Activated gamma-delta T cell treated with Interleukin-2 at 50 U/mL for 16 hours (primary cell): Measurements from ENCODE around the gene PIAS1.

Source experiments
- DNase-seq: peaks from one replicate; pipeline ENCODE4 v3.0.0-alpha.2; 2020

The PIAS1 gene

GRCh38 chr15:68073576-68074288, 19.6 kb downstream of the PIAS1 start:
- DNase-seq = no peak

DNA sequence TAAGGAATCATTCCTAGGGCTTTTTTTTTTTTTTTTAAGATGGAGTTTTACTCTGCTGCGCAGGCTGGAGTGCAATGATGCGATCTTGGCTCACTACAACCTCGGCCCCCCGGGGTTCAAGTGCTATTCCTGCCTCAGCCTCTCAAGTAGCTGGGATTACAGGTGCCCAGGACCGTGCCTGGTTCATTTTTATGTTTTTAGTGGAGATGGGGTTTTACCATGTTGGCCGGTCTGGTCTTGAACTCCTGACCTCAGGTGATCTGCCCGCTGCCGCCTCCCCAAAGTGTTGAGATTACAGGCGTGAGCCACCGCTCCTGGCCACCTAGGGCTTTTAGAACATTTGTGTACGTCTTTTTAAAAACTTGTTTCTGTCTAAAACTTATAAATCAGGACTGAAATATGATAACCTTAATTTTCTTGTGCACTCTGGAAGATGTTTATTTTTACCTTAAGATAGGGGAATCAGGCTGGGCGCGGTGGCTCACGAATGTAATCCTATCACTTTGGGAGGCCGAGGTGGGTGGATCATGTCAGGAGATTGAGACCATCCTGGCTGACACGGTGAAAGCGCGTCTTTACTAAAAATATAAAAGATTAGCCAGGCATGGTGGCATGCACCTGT, 21.8 kb downstream of the PIAS1 start:
- DNase-seq = no peak

DNA sequence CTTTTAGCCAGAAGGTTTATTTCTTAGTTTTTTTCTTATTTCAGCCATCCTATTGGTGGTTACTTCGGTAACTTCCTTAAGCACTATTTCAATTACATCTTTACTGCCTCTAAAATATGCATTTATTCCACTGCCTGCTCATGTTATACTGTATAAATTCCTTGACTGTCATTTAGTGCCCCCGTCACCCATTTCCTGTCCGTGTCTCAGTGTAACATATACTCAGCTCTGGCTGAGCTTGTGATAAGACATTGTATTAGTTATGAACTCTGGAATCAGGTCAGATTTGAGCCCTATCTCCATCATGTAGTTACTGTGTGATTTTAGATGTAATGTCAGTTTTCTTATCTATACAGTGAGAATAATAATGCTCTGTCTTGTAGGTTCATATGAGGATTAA, 24.2 kb downstream of the PIAS1 start:
- DNase-seq = no peak

DNA sequence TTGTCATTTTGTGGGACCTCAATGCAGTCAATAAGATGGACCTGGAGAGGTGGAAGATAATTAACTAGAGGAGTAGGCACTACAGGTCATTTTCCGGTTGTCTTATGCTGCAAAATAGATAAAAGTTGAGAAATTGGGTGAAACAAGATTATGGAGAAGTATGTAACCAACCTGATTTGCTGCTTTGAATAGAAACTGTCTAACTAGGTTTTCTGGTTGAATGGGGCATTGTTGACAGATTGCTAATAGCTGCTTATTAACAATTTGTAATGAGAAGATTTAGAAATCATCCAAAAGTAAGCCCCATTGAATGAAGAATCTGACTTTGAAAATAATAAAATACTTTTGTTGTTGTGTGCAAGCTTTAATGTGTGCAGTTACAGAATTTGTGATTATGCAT, 26.2 kb downstream of the PIAS1 start:
- no peak for DNase-seq

DNA sequence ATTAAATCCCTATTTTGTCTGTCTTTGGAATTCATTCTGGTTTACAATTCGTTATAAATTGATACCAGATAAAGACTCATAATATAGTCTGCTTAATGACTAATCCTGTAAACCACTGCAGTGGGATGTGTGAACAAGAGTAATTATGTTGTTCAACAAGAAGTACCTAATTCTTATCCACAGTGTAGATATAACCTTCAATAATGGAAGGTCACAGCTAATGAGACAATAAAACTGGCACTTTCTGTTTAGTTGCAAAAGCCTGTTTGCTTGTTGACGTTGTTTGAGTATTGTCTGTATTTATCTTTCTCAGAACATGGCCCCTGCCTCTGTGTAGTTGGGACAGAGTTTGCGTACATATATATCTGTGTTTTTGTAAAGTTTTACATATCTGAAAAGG, 26.7 kb downstream of the PIAS1 start:
- no peak for DNase-seq

GRCh38 chr15:68081869-68082505, 27.9 kb downstream of the PIAS1 start:
- DNase-seq = no peak

- DNase-seq = no peak
Observed at GRCh38 chr15:68082735-68083134, 28.6 kb downstream of the PIAS1 start.

- no peak for DNase-seq
Observed at GRCh38 chr15:68083463-68083862, 29.3 kb downstream of the PIAS1 start.

- no peak for DNase-seq
Observed at GRCh38 chr15:68085052-68085451, 30.9 kb downstream of the PIAS1 start.

- DNase-seq = no peak
Observed at GRCh38 chr15:68091743-68092142, 37.6 kb downstream of the PIAS1 start.

DNA sequence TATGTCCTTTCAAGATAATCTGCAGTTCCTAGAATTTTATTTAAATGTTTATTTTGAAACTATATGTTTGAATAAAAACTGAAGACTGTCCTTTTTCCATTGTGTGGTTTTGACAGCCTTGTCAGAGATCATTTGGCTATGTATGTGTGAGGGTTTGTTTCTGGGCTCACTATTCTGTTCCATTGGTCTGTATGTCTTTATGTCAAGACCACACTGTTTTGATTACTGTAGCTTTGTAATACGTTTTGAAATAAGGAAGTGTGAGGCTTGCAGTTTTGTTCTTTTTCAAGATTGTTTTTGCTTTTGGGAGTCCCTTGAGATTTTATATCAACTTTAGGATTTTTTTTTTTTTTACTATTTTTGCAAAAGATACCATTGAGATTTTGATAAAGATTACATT, 42.0 kb downstream of the PIAS1 start:
- DNase-seq = no peak

DNA sequence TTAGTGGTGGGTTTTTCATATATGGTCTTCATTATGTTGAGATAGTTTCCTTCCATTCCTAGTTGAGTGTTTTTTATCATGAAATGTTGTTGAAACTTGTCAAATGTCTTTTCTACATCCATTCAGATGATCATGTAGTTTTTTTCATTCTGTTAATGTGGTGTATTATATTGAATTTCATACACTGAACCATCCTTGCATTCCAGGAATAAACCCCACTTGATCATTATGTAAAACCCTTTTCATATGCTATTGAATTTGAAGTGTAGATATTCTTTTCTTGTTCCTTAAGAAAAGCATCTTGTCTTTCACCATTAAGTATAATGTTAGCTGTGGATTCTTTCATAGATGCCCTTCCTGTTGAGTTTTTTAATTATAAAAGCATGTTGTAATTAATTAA, 42.9 kb downstream of the PIAS1 start:
- no peak for DNase-seq

DNA sequence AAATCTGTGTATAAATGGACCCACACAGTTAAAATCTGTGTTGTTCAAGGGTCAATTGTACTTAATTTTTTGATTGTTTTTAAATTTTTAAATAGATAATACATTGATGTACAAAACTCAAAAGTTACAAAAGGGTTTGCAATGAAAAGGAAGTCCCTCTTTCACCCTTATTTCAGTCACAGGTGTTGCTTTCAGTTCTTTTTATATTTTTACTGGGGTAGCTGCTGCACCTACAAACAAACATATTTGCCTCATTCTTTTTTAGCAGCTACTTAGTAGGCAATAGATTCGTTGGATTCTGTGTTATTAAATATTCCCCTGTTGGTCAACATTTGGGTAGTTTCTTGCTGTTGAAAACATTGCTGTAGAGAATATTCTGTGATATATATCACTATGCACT, 44.4 kb downstream of the PIAS1 start:
- DNase-seq = no peak

- no peak for DNase-seq
Observed at GRCh38 chr15:68100194-68100593, 46.1 kb downstream of the PIAS1 start.

- no peak for DNase-seq
Observed at GRCh38 chr15:68103603-68104002, 49.5 kb downstream of the PIAS1 start.

- DNase-seq = no peak
Observed at GRCh38 chr15:68106656-68107055, 52.5 kb downstream of the PIAS1 start.

DNA sequence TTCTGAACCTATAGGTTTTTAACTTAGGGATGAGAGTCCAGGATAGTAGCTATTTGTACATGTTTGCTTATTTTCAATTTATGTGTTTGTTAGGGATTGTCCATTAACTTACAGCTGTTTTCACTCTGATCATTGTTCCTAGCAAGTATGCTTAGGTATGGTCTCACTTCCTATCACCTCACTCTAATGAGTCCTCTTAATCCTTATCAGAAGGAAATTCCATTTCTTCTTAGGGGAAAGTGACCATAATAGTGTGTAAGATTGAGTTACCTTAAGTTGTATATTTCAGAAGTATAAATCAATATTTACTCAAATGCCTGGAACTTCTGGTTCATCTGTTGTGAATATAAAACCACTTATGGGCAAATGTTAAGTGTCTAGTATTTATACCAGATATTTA, 53.0 kb downstream of the PIAS1 start:
- no peak for DNase-seq

DNA sequence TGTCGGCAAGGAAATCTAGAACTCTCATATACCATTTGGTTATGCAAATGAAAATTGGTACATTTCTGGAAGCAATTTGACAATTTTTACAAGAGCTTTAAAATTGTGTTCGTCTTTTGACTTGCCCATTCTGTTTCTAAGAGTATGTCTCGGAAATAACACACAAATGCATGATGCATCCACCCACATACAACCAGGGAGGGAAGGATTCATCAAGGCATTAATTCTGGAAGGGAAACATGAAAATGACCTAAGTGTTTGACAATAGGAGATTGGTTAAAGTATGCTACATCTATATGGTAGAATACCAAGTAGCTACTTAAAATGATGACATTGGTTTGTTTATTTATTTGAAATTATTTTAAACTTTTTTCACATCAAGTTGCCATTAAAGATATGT, 58.6 kb downstream of the PIAS1 start:
- DNase-seq = no peak

DNA sequence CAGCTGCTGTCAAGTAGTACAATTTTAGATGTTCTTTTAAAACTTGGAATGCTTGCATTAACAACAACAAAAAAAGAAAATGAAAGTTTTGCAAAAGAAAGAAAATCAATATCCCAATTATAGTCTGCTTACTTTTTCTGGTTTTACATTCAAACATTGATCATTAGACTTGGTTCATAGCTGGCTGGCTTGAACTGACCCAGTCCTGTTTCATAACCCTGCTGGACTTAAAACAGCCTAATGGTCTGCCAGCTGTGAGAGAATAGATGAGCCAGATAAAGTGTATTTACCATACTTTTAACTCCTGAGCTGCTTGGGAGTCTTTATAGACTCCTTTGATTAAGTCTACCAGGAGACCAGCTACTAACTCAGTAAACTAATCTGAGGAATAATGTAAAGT, 59.2 kb downstream of the PIAS1 start:
- DNase-seq = no peak

GRCh38 chr15:68113751-68114150, 59.6 kb downstream of the PIAS1 start:
- no peak for DNase-seq

DNA sequence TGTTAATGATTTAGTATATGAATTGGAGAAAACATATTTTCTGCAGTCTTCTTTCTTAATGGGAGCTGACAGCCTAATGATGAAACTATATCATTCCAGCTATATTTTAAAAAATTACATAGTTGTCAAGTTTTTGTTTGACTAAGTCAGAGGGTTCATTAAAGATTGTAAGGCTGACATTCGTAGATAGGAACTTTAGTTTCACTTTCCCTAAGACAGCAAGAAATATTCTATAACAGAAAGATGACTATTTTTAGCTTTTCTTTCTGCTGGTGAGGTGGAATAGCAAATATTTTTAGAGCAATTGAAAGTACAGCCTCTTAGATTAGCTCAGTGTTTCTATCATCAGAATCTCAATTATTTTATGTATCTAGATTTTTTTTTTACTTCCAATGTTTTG, 60.2 kb downstream of the PIAS1 start:
- no peak for DNase-seq

- no peak for DNase-seq
Observed at GRCh38 chr15:68114840-68115239, 60.7 kb downstream of the PIAS1 start.

- DNase-seq = no peak
Observed at GRCh38 chr15:68124700-68125099, 70.6 kb downstream of the PIAS1 start.

DNA sequence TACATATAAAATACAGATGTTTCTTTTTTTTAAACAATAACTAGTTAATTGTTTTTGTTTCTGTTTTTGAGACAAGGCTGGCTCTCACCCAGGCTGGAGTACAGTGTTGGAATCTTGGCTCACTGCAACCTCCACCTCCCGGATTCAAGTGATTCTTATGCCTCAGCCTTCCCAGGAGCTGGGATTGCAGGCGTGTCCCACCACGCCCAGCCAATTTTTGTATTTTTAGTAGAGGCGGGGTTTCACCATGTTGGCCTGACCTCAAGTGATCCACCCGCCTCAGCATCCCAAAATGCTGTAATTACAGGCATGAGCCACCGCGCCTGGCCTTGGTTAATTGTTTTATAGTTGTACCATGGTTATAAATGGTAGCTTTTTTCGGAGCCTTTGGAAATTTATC, 72.3 kb downstream of the PIAS1 start:
- DNase-seq = no peak

GRCh38 chr15:68129072-68129471, 75.0 kb downstream of the PIAS1 start:
- DNase-seq = no peak
